Smooth muscle cell (in vitro differentiated cells): Measurements from ENCODE around the gene KLHDC3. TPM values are rescaled to one million over a fixed set of nuclear protein-coding genes. Genes with fewer than 3 reads are reported as not detected.

Experiments
- DNase-seq: peaks from one replicate; lab custom pipeline; 2025; ENCODE audit not compliant: unreplicated experiment; lab: John Stamatoyannopoulos, UW
- H2AFZ ChIP-seq: fragments of 200-600 bp; sonication (generic); 2 replicates; pipeline ENCODE4 v1.6.0; 2016; ENCODE audit warnings: antibody characterized with exemption, low read depth, mild to moderate bottlenecking
- H3F3A ChIP-seq: fragments of 200-600 bp; sonication (generic); 2 replicates; pipeline ENCODE4 v1.6.0; 2017; ENCODE audit warnings: antibody characterized with exemption, low read depth
- H3K27ac ChIP-seq: fragments of 200-600 bp; sonication (generic); 2 replicates; pipeline ENCODE4 v1.5.1; 2016; ENCODE audit warnings: low read depth, mild to moderate bottlenecking
- H3K27me3 ChIP-seq: fragments of 200-600 bp; sonication (generic); 2 replicates; pipeline ENCODE4 v1.6.1; 2016; ENCODE audit warnings: low read depth, mild to moderate bottlenecking
- H3K36me3 ChIP-seq: fragments of 200-600 bp; sonication (generic); 2 replicates; pipeline ENCODE4 v1.5.1; 2016; ENCODE audit warnings: low read depth
- H3K4me1 ChIP-seq: fragments of 200-600 bp; sonication (generic); 2 replicates; pipeline ENCODE4 v1.5.1; 2016; ENCODE audit warnings: low read depth
- H3K4me2 ChIP-seq: fragments of 200-600 bp; sonication (generic); 2 replicates; pipeline ENCODE4 v1.6.0; 2016; ENCODE audit warnings: mild to moderate bottlenecking
- H3K4me3 ChIP-seq: fragments of 200-600 bp; sonication (generic); 2 replicates; pipeline ENCODE4 v1.5.1; 2016; ENCODE audit warnings: mild to moderate bottlenecking
- H3K79me2 ChIP-seq: fragments of 200-600 bp; sonication (generic); 2 replicates; pipeline ENCODE4 v1.6.0; 2016; ENCODE audit warnings: low read depth, mild to moderate bottlenecking
- H3K9ac ChIP-seq: fragments of 200-600 bp; sonication (generic); 2 replicates; pipeline ENCODE4 v1.6.0; 2016; ENCODE audit warnings: low read depth
- H3K9me3 ChIP-seq: fragments of 200-600 bp; sonication (generic); replicated peaks from 2 replicates; pipeline ENCODE4 v1.5.1; 2016; ENCODE audit warnings: low read depth
- H4K20me1 ChIP-seq: fragments of 200-600 bp; sonication (generic); 2 replicates; pipeline ENCODE4 v1.6.0; 2016; ENCODE audit warnings: low read depth
- CTCF ChIP-seq: fragments of 200-600 bp; sonication (generic); IDR thresholded peaks from 2 replicates; pipeline ENCODE4 v1.5.1; 2017; ENCODE audit warnings: borderline replicate concordance, mild to moderate bottlenecking, antibody characterized with exemption; ENCODE audit not compliant: insufficient read depth, poor library complexity, severe bottlenecking
- WGBS: methylation state at CpG from one replicate; pipeline ENCODE4 v1.1.7; 2016; ENCODE audit warnings: low lambda C conversion rate; 5-methylcytosine and 5-hydroxymethylcytosine counted together
- polyA plus RNA-seq: library from polyadenylated mRNA; unstranded; fragments of >200 nt; fragmentation: Nextera tagmentation; extraction: Ambion mirVana; gene quantifications from 2 replicates; pipeline ENCODE4 v1.2.1, GENCODE V29; 2016
- total RNA-seq: library from RNA; depleted of rRNA; stranded (reverse); fragments of >200 nt; gene quantifications from 2 replicates; pipeline ENCODE4 v1.2.3, GENCODE V29; 2014

Gene KLHDC3
- total and polyA plus RNA-seq, 2 experiments from 2014 or later: 51.5 to 113 TPM

GRCh38 chr6:43035495-43036194 lies 21.6 kb downstream of the KLHDC3 start:
- Histone ChIP-seq H4K20me1 (peaks cover 30% of the 10 kb centered on the region), H3K4me2 (no peak overlapping the region), H3K27me3 (no peaks in the 10 kb centered on the region), H3K27ac (no peak overlapping the region), H3K9me3 (no peaks in the 10 kb centered on the region), H3F3A (peaks cover 21% of the 10 kb centered on the region), H2AFZ (no peak overlapping the region), H3K36me3 (no peaks in the 10 kb centered on the region), H3K4me3 (no peak overlapping the region), H3K9ac (no peak overlapping the region), H3K4me1 (no peaks in the 10 kb centered on the region), H3K79me2 (no peaks in the 10 kb centered on the region)
- 91% methylated on average over 4 of the region's 4 CpGs for WGBS
- TF ChIP-seq CTCF: no peak
- no peak for DNase-seq

GRCh38 chr6:43036712-43037111 lies 22.7 kb downstream of the KLHDC3 start:
- no peaks in the 10 kb centered on the region for H3K4me1 ChIP-seq

GRCh38 chr6:43037197-43037596 lies 23.1 kb downstream of the KLHDC3 start:
- Histone ChIP-seq H4K20me1 (peaks cover 20% of the 10 kb centered on the region), H2AFZ (no peak overlapping the region), H3K4me2 (no peak overlapping the region), H3K36me3 (no peaks in the 10 kb centered on the region), H3K9me3 (no peaks in the 10 kb centered on the region), H3K79me2 (no peaks in the 10 kb centered on the region), H3K9ac (no peak overlapping the region), H3K4me3 (no peak overlapping the region), H3K27ac (no peak overlapping the region), H3K27me3 (no peaks in the 10 kb centered on the region), H3K4me1 (no peaks in the 10 kb centered on the region), H3F3A (peaks cover 18% of the 10 kb centered on the region)
- TF ChIP-seq CTCF: no peak
- DNase-seq: no peak
- WGBS: 95% methylated on average over 5 of the region's 5 CpGs

More at GRCh38 chr6:43036712-43037111, 22.7 kb downstream of the KLHDC3 start:
- no peak for DNase-seq
- H3F3A ChIP-seq: peaks cover 20% of the 10 kb centered on the region
- no peak overlapping the region for H3K4me2 ChIP-seq
- no peak overlapping the region for H3K4me3 ChIP-seq
- no peak overlapping the region for H3K9ac ChIP-seq
- H3K79me2 ChIP-seq: no peaks in the 10 kb centered on the region
- H4K20me1 ChIP-seq: peaks cover 23% of the 10 kb centered on the region
- WGBS: 95% methylated on average over 9 of the region's 9 CpGs
- no peaks in the 10 kb centered on the region for H3K36me3 ChIP-seq
- H2AFZ ChIP-seq: no peak overlapping the region
- H3K9me3 ChIP-seq: no peaks in the 10 kb centered on the region
- H3K27me3 ChIP-seq: no peaks in the 10 kb centered on the region
- no peak for TF ChIP-seq CTCF
- no peak overlapping the region for H3K27ac ChIP-seq

GRCh38 chr6:43037706-43038105 lies 23.7 kb downstream of the KLHDC3 start:
- no peak for DNase-seq
- no peaks in the 10 kb centered on the region for H3K27me3 ChIP-seq
- H4K20me1 ChIP-seq: peaks cover 15% of the 10 kb centered on the region
- H3K27ac ChIP-seq: no peak overlapping the region
- no peak for TF ChIP-seq CTCF
- H3K4me2 ChIP-seq: no peak overlapping the region
- no peaks in the 10 kb centered on the region for H3K79me2 ChIP-seq
- peaks cover 14% of the 10 kb centered on the region for H3F3A ChIP-seq
- H3K36me3 ChIP-seq: no peaks in the 10 kb centered on the region
- no peak overlapping the region for H3K9ac ChIP-seq
- H3K4me3 ChIP-seq: no peak overlapping the region
- no peaks in the 10 kb centered on the region for H3K4me1 ChIP-seq
- no peak overlapping the region for H2AFZ ChIP-seq
- H3K9me3 ChIP-seq: no peaks in the 10 kb centered on the region
- 97% methylated on average over 9 of the region's 9 CpGs for WGBS
